ENCODE measurements around the gene CERS4.

The CERS4 gene

DNA sequence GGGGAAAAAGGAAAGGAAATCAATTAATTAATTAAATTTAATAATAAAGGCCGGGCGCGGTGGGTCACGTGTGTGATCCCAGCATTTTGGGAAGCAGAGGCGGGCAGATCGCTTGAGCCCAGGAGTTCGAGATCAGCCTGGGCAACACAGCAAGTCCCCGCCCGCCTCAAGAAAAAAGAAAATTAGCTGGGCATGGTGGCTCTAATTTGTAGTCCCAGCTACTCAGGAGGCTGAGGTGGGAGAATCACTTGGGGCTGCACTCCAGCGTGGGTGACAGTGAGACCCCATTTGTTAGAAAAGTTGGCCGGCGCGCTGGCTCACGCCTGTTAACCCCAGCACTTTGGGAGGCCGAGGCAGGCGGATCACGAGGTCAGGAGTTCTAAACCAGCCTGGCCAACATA lies 99.7 kb downstream of the CERS4 start:
- Histone ChIP-seq H3K79me2 (ENCODE audit: insufficient read depth, low read length) (no peaks in the 10 kb centered on the region; the same call in 1 of the 2 replicates), H3K4me1 (ENCODE audit: insufficient read depth, low read length, severe bottlenecking) (peaks cover 22% of the 10 kb centered on the region), H3K4me2 (ENCODE audit: low read length) (peak overlapping the region; percentile 91), H2AFZ (ENCODE audit: low read length) (no peak overlapping the region), H3K9me3 (ENCODE audit: low read length) (no peaks in the 10 kb centered on the region), H3K4me3 (ENCODE audit: low read depth, low read length, poor library complexity, severe bottlenecking) (peak overlapping the region; percentile 70), H3K27ac (ENCODE audit: low read depth, low read length, poor library complexity, severe bottlenecking) (no peak overlapping the region), H4K20me1 (ENCODE audit: insufficient read depth, low read length) (no peaks in the 10 kb centered on the region), H3K9ac (ENCODE audit: low read length) (peak overlapping the region; percentile 84), H3K27me3 (ENCODE audit: insufficient read depth, low read length) (no peaks in the 10 kb centered on the region), H3F3A (ENCODE audit: insufficient read depth, low read length) (no peaks in the 10 kb centered on the region), H3K36me3 (ENCODE audit: insufficient read depth, low read length) (peaks cover 59% of the 10 kb centered on the region), H3K9me2 (ENCODE audit: low read depth, low read length) (no peaks in the 10 kb centered on the region)
- TF ChIP-seq CTCF (IDR thresholded peaks at IDR 0.05; ENCODE audit: low read length) (no peak), EZH2 (IDR thresholded peaks at IDR 0.05; ENCODE audit: borderline replicate concordance, low read length) (no peak)

DNA sequence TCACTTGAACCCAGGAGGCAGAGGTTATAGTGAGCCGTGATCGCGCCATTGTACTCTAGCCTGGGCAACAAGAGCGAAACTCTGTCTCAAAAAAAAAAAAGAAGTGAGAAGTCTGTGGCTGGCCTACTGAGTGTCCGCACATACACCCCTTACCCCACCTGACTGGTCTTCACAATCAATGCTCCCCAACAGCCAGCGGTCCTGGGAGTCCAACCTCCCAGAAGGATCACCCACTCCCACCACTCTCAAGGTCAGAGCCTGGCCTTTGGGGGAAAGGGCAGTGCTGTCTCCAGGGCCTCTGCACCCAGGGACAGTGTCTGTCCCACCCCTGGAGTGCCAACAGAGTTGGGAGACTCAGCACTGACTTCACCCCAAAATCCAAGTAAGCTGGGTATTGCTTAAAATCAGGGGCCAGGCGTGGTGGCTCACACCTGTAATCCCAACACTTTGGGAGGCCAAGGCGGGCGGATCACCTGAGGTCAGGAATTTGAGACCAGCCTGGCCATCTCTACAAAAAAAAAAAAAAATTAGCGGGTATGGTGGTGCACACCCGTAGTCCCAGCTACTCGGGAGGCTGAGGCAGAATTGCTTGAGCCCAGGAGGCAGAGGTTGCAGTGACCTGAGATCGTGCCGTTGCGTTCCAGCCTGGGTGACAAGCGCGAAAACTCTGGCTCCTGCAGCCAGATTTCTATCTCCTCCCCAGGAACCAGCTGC lies 101.3 kb downstream of the CERS4 start:
- H3K4me2 ChIP-seq (ENCODE audit: low read length), result no peak overlapping the region
- no peaks in the 10 kb centered on the region for H3K9me3 ChIP-seq (ENCODE audit: low read length)
- TF ChIP-seq CTCF (IDR thresholded peaks at IDR 0.05; ENCODE audit: low read length) (no peak), EZH2 (IDR thresholded peaks at IDR 0.05; ENCODE audit: borderline replicate concordance, low read length) (no peak)
- no peaks in the 10 kb centered on the region for H3F3A ChIP-seq (ENCODE audit: insufficient read depth, low read length)
- no peak overlapping the region for H3K9ac ChIP-seq (ENCODE audit: low read length)
- no peaks in the 10 kb centered on the region for H4K20me1 ChIP-seq (ENCODE audit: insufficient read depth, low read length)
- no peak overlapping the region for H3K4me3 ChIP-seq (ENCODE audit: low read depth, low read length, poor library complexity, severe bottlenecking)
- H3K27ac ChIP-seq (ENCODE audit: low read depth, low read length, poor library complexity, severe bottlenecking), result no peak overlapping the region
- H3K79me2 ChIP-seq (ENCODE audit: insufficient read depth, low read length), result no peaks in the 10 kb centered on the region; the same call in 1 of the 2 replicates
- no peaks in the 10 kb centered on the region for H3K9me2 ChIP-seq (ENCODE audit: low read depth, low read length)
- H3K27me3 ChIP-seq (ENCODE audit: insufficient read depth, low read length), result no peaks in the 10 kb centered on the region
- H3K4me1 ChIP-seq (ENCODE audit: insufficient read depth, low read length, severe bottlenecking), result peaks cover 22% of the 10 kb centered on the region
- peaks cover 63% of the 10 kb centered on the region for H3K36me3 ChIP-seq (ENCODE audit: insufficient read depth, low read length)
- H2AFZ ChIP-seq (ENCODE audit: low read length), result no peak overlapping the region

- no peaks in the 10 kb centered on the region for H3K27me3 ChIP-seq (ENCODE audit: insufficient read depth, low read length)
- H3K27ac ChIP-seq (ENCODE audit: low read depth, low read length, poor library complexity, severe bottlenecking), result no peak overlapping the region
- H3K9ac ChIP-seq (ENCODE audit: low read length), result no peak overlapping the region
- H3K9me3 ChIP-seq (ENCODE audit: low read length), result no peaks in the 10 kb centered on the region
- no peaks in the 10 kb centered on the region for H3K9me2 ChIP-seq (ENCODE audit: low read depth, low read length)
- H3K4me1 ChIP-seq (ENCODE audit: insufficient read depth, low read length, severe bottlenecking), result peaks cover 19% of the 10 kb centered on the region
- peaks cover 64% of the 10 kb centered on the region for H3K36me3 ChIP-seq (ENCODE audit: insufficient read depth, low read length)
- H3K4me2 ChIP-seq (ENCODE audit: low read length), result no peak overlapping the region
- TF ChIP-seq CTCF (IDR thresholded peaks at IDR 0.05; ENCODE audit: low read length), result no peak
- TF ChIP-seq EZH2 (IDR thresholded peaks at IDR 0.05; ENCODE audit: borderline replicate concordance, low read length), result no peak
- no peaks in the 10 kb centered on the region for H4K20me1 ChIP-seq (ENCODE audit: insufficient read depth, low read length)
- no peak overlapping the region for H3K4me3 ChIP-seq (ENCODE audit: low read depth, low read length, poor library complexity, severe bottlenecking)
- H2AFZ ChIP-seq (ENCODE audit: low read length), result no peak overlapping the region
- no peaks in the 10 kb centered on the region for H3F3A ChIP-seq (ENCODE audit: insufficient read depth, low read length)
- no peaks in the 10 kb centered on the region; the same call in 1 of the 2 replicates for H3K79me2 ChIP-seq (ENCODE audit: insufficient read depth, low read length)
These were observed 102.5 kb downstream of the CERS4 start for GRCh38 chr19:8311461-8312260.
